SK-N-SH (cell line): ENCODE measurements around the gene CD96. TPM values are rescaled to one million over a fixed set of nuclear protein-coding genes. Genes with fewer than 3 reads are reported as not detected.

Source experiments
- CTCF ChIA-PET: fragments of 300-600, 350-600 bp; formaldehyde crosslinking; extraction: SDS; loops from one replicate; lab custom pipeline; 2021; lab: Yijun Ruan, JAX
- POLR2A ChIA-PET: fragments of 350-600 bp; sonication (Branson Sonifier 250); formaldehyde crosslinking; extraction: SDS; loops from one replicate; lab custom pipeline; 2020; ENCODE audit warnings: antibody characterized with exemption, inconsistent platforms; lab: Yijun Ruan, JAX
- DNase-seq: peaks from one replicate; pipeline ENCODE4 v3.0.0; 2012
- H2AFZ ChIP-seq: fragments of 200-600 bp; sonication (generic); 2 replicates; pipeline ENCODE4 v1.8.1; 2016; ENCODE audit warnings: antibody characterized with exemption, mild to moderate bottlenecking, low read depth
- H3F3A ChIP-seq: fragments of 200-600 bp; sonication (generic); replicated peaks from 2 replicates; pipeline ENCODE3; 2016; ENCODE audit warnings: antibody characterized with exemption, mild to moderate bottlenecking; ENCODE audit not compliant: insufficient read depth
- H3K27ac ChIP-seq, 2 experiments: fragments of 200-500 bp in 1 of 2; fragments of 200-600 bp in 1 of 2; sonication (Bioruptor generic) in 1 of 2; sonication (generic), shearing (Covaris generic) in 1 of 2; 2 replicates each; pipeline versions ENCODE4 v1.5.1 to v1.6.1; 2014 to 2016; ENCODE audit warnings: low read depth in 2 of 2, inconsistent platforms in 1 of 2, low read length in 1 of 2, mild to moderate bottlenecking in 1 of 2, mixed read lengths in 1 of 2
- H3K27me3 ChIP-seq: fragments of 200-600 bp; sonication (generic), shearing (Covaris generic); 2 replicates; pipeline ENCODE4 v1.6.1; 2016; ENCODE audit warnings: mixed run types; ENCODE audit not compliant: insufficient read depth
- H3K36me3 ChIP-seq, 2 experiments: fragments of 200-500 bp in 1 of 2; fragments of 200-600 bp in 1 of 2; sonication (Bioruptor generic) in 1 of 2; sonication (generic) in 1 of 2; replicated peaks in 1 of 2; 2 replicates each; pipeline versions ENCODE3 to v1.5.1; 2014 to 2016; ENCODE audit warnings: low read length in 1 of 2, mild to moderate bottlenecking in 1 of 2; ENCODE audit not compliant: insufficient read depth in 2 of 2, control insufficient read depth in 1 of 2
- H3K4me1 ChIP-seq, 2 experiments: fragments of 200-500 bp in 1 of 2; fragments of 200-600 bp in 1 of 2; sonication (Bioruptor generic) in 1 of 2; sonication (generic), shearing (Covaris generic) in 1 of 2; 2 replicates each; pipeline versions ENCODE4 v1.5.1 to v1.6.1; 2014 to 2016; ENCODE audit warnings: low read depth in 1 of 2, low read length in 1 of 2, mixed run types in 1 of 2; ENCODE audit not compliant: insufficient read depth in 2 of 2, control insufficient read depth in 1 of 2
- H3K4me2 ChIP-seq: fragments of 200-600 bp; sonication (generic), shearing (Covaris generic); 2 replicates; pipeline ENCODE4 v1.6.1; 2017; ENCODE audit warnings: mixed run types
- H3K4me3 ChIP-seq, 2 experiments: fragments of 200-500 bp in 1 of 2; fragments of 200-600 bp in 1 of 2; sonication (Bioruptor generic) in 1 of 2; sonication (generic), shearing (Covaris generic) in 1 of 2; 2 replicates each; pipeline versions ENCODE4 v1.5.1 to v1.8.1; 2014 to 2016; ENCODE audit warnings: low read depth in 2 of 2, inconsistent platforms in 1 of 2, low read length in 1 of 2, mild to moderate bottlenecking in 1 of 2, mixed read lengths in 1 of 2, moderate library complexity in 1 of 2
- H3K79me2 ChIP-seq: fragments of 200-600 bp; sonication (generic); 2 replicates; pipeline ENCODE4 v1.8.1; 2017; ENCODE audit warnings: mild to moderate bottlenecking; ENCODE audit not compliant: insufficient read depth
- H3K9ac ChIP-seq: fragments of 200-600 bp; sonication (generic); 2 replicates; pipeline ENCODE4 v1.6.1; 2017; ENCODE audit warnings: mixed run types
- H3K9me2 ChIP-seq: fragments of 200-600 bp; sonication (generic); 2 replicates; pipeline ENCODE4 v1.6.1; 2017; ENCODE audit warnings: mixed run types
- H3K9me3 ChIP-seq: fragments of 200-600 bp; sonication (generic); 2 replicates; pipeline ENCODE4 v1.6.1; 2017; ENCODE audit warnings: mixed run types, mild to moderate bottlenecking, moderate library complexity
- H4K20me1 ChIP-seq: fragments of 200-600 bp; sonication (generic); 2 replicates; pipeline ENCODE4 v1.6.1; 2017; ENCODE audit warnings: mild to moderate bottlenecking, mixed run types; ENCODE audit not compliant: insufficient read depth
- CHD2 ChIP-seq: fragments of 150-350 bp; IDR thresholded peaks from 2 replicates; pipeline ENCODE4 v1.6.1; 2018; ENCODE audit warnings: low read length; ENCODE audit not compliant: partially characterized antibody
- ELF1 ChIP-seq: IDR thresholded peaks from 2 replicates; pipeline ENCODE4 v1.4.0; 2012
- EZH2phosphoT487 ChIP-seq: fragments of 200-600 bp; sonication (generic); IDR thresholded peaks from 2 replicates; pipeline ENCODE4 v1.6.1; 2017; ENCODE audit warnings: low read depth, mixed run types, mild to moderate bottlenecking, antibody characterized with exemption, moderate library complexity, borderline replicate concordance
- FOSL2 ChIP-seq: IDR thresholded peaks from 2 replicates; pipeline ENCODE4 v1.4.0; 2012; ENCODE audit warnings: low read depth, mild to moderate bottlenecking, moderate library complexity, borderline replicate concordance
- FOXM1 ChIP-seq: IDR thresholded peaks from 2 replicates; pipeline ENCODE4 v1.4.0; 2012; ENCODE audit warnings: low read depth, mild to moderate bottlenecking
- GABPA ChIP-seq: IDR thresholded peaks from 2 replicates; pipeline ENCODE4 v1.4.0; 2012; ENCODE audit warnings: low read depth, mild to moderate bottlenecking
- GATA2 ChIP-seq: sonication (generic); formaldehyde crosslinking; IDR thresholded peaks from 2 replicates; pipeline ENCODE4 v1.5.0; 2020; ENCODE audit warnings: mild to moderate bottlenecking, missing genetic modification reagents
- JUND ChIP-seq: IDR thresholded peaks from 2 replicates; pipeline ENCODE4 v1.4.0; 2012
- MEF2A ChIP-seq: IDR thresholded peaks from 2 replicates; pipeline ENCODE4 v1.4.0; 2012; ENCODE audit warnings: low read depth, borderline replicate concordance
- MXI1 ChIP-seq: IDR thresholded peaks from 2 replicates; pipeline ENCODE4 v1.6.1; 2012; ENCODE audit warnings: mild to moderate bottlenecking, low read depth, low read length, improper control_type of control experiment
- NFIC ChIP-seq: IDR thresholded peaks from 2 replicates; pipeline ENCODE4 v1.4.0; 2012; ENCODE audit warnings: borderline replicate concordance
- NRF1 ChIP-seq: IDR thresholded peaks from 2 replicates; pipeline ENCODE4 v1.6.1; 2012; ENCODE audit warnings: low read depth, mild to moderate bottlenecking, low read length
- POLR2AphosphoS5 ChIP-seq: IDR thresholded peaks from 2 replicates; pipeline ENCODE4 v1.6.1; 2012; ENCODE audit warnings: low read depth, low read length
- RAD21 ChIP-seq: IDR thresholded peaks from 2 replicates; pipeline ENCODE4 v1.6.1; 2012; ENCODE audit warnings: mild to moderate bottlenecking, low read length
- RCOR1 ChIP-seq: fragments of 150-350 bp; IDR thresholded peaks from 2 replicates; pipeline ENCODE4 v1.6.1; 2017; ENCODE audit warnings: antibody characterized with exemption, low read length
- RFX5 ChIP-seq: IDR thresholded peaks from 2 replicates; pipeline ENCODE4 v1.6.1; 2012; ENCODE audit warnings: mild to moderate bottlenecking, improper control_type of control experiment, low read length
- RXRA ChIP-seq: IDR thresholded peaks from 2 replicates; pipeline ENCODE4 v1.4.0; 2012; ENCODE audit warnings: low read depth, mild to moderate bottlenecking, borderline replicate concordance
- SIN3A ChIP-seq: IDR thresholded peaks from 2 replicates; pipeline ENCODE4 v1.6.1; 2012; ENCODE audit warnings: low read depth, mild to moderate bottlenecking, low read length, moderate library complexity, borderline replicate concordance
- SMC3 ChIP-seq: IDR thresholded peaks from 2 replicates; pipeline ENCODE4 v1.6.1; 2012; ENCODE audit warnings: low read depth, low read length, improper control_type of control experiment
- TAF1 ChIP-seq: IDR thresholded peaks from 2 replicates; pipeline ENCODE4 v1.6.1; 2012; ENCODE audit warnings: low read depth, mild to moderate bottlenecking, low read length, moderate library complexity, borderline replicate concordance
- YY1 ChIP-seq: IDR thresholded peaks from 2 replicates; pipeline ENCODE4 v1.4.0; 2012; ENCODE audit warnings: low read depth, mild to moderate bottlenecking
- WGBS: methylation state at CpG from one replicate; pipeline ENCODE4 v1.1.6; 2017; ENCODE audit warnings: low lambda C conversion rate; 5-methylcytosine and 5-hydroxymethylcytosine counted together
- polyA plus RNA-seq, 3 experiments: library from polyadenylated mRNA; depleted of rRNA; stranded (reverse); fragments of >200 nt; gene quantifications; 2 replicates each; pipeline ENCODE4 v1.2.3, GENCODE V29; 2012
- TF ChIP-seq, protein P1 (sequence below): fragments of 150-350 bp; IDR thresholded peaks from 2 replicates; pipeline ENCODE4 v1.6.1; 2016; ENCODE audit warnings: mild to moderate bottlenecking, low read depth, low read length
- TF ChIP-seq, protein P2 (sequence below): IDR thresholded peaks from 2 replicates; pipeline ENCODE4 v1.4.0; 2012; ENCODE audit warnings: low read depth, borderline replicate concordance
- TF ChIP-seq, protein P3 (sequence below): IDR thresholded peaks from 2 replicates; pipeline ENCODE4 v1.4.0; 2012; ENCODE audit warnings: low read depth, borderline replicate concordance
- TF ChIP-seq, protein P4 (sequence below): IDR thresholded peaks from 2 replicates; pipeline ENCODE4 v1.6.1; 2012; ENCODE audit warnings: mild to moderate bottlenecking, low read depth, low read length, moderate library complexity
- TF ChIP-seq, protein P5 (sequence below): IDR thresholded peaks from 2 replicates; pipeline ENCODE4; 2012
- TF ChIP-seq, protein P6 (sequence below): IDR thresholded peaks from 2 replicates; pipeline ENCODE4 v1.4.0; 2012; ENCODE audit warnings: low read depth

The CD96 gene
- polyA plus RNA-seq, 1 of the 3 experiments (the other 2 are of a cell fraction), result 0.02 TPM

DNA sequence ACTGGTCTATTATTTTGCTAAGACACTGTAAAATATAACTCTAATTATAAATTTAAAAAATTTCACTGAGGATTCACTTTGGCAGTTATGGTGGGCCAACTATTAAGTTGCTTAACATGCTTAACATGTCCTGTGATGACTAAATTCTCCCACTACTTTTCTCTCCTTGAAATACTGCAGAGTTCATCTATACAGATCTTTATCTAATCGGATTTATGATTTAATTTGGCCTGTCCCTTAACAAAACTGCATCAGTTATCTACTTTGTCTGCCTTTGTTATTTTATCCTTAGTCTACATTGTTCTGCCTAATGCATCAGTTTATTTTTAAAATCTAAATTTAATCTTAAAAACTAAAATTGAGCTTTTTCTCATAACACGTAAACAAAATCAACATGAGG, 26.4 kb downstream of the CD96 start:
- Histone ChIP-seq H3K9me3 (no peaks in the 10 kb centered on the region; the same call in 1 of the 2 replicates), H3K4me3 (no peak overlapping the region), H3K4me2 (no peak overlapping the region), H4K20me1 (no peaks in the 10 kb centered on the region), H3K4me1 (peaks cover 3 to 13% of the 10 kb centered on the region in 2 experiments; a peak in 2 of 4 replicates), H3F3A (peaks cover 7% of the 10 kb centered on the region), H3K79me2 (no peaks in the 10 kb centered on the region), H3K27ac (no peak overlapping the region), H3K9me2 (no peaks in the 10 kb centered on the region), H3K9ac (no peak overlapping the region), H3K36me3 (no peaks in the 10 kb centered on the region), H2AFZ (no peak overlapping the region; the same call in 1 of the 2 replicates), H3K27me3 (no peaks in the 10 kb centered on the region)
- CTCF ChIA-PET, result interaction anchor here (0.8 to 1.3 kb wide), 2 partner anchors 10 to 17 kb away, joined by 3 read pairs; no protein-coding TSS in a partner anchor
- POLR2A ChIA-PET, result no interaction called here
- no peak for DNase-seq
- 31% methylated on average over 2 of the region's 2 CpGs for WGBS
- TF ChIP-seq, protein P1, sequence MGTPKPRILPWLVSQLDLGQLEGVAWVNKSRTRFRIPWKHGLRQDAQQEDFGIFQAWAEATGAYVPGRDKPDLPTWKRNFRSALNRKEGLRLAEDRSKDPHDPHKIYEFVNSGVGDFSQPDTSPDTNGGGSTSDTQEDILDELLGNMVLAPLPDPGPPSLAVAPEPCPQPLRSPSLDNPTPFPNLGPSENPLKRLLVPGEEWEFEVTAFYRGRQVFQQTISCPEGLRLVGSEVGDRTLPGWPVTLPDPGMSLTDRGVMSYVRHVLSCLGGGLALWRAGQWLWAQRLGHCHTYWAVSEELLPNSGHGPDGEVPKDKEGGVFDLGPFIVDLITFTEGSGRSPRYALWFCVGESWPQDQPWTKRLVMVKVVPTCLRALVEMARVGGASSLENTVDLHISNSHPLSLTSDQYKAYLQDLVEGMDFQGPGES, result no peak
- no peak for TF ChIP-seq GABPA
- TF ChIP-seq MEF2A, result no peak
- TF ChIP-seq FOXM1, result no peak
- TF ChIP-seq, protein P2, sequence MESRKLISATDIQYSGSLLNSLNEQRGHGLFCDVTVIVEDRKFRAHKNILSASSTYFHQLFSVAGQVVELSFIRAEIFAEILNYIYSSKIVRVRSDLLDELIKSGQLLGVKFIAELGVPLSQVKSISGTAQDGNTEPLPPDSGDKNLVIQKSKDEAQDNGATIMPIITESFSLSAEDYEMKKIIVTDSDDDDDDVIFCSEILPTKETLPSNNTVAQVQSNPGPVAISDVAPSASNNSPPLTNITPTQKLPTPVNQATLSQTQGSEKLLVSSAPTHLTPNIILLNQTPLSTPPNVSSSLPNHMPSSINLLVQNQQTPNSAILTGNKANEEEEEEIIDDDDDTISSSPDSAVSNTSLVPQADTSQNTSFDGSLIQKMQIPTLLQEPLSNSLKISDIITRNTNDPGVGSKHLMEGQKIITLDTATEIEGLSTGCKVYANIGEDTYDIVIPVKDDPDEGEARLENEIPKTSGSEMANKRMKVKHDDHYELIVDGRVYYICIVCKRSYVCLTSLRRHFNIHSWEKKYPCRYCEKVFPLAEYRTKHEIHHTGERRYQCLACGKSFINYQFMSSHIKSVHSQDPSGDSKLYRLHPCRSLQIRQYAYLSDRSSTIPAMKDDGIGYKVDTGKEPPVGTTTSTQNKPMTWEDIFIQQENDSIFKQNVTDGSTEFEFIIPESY, result no peak
- TF ChIP-seq SIN3A, result no peak
- TF ChIP-seq RXRA, result no peak
- TF ChIP-seq JUND, result peak; percentile 32; the same call in 1 of the 2 replicates
- no peak; the same call in 1 of the 2 replicates for TF ChIP-seq POLR2AphosphoS5
- TF ChIP-seq CHD2, result no peak
- TF ChIP-seq RFX5, result no peak
- TF ChIP-seq YY1, result no peak
- TF ChIP-seq, protein P3, sequence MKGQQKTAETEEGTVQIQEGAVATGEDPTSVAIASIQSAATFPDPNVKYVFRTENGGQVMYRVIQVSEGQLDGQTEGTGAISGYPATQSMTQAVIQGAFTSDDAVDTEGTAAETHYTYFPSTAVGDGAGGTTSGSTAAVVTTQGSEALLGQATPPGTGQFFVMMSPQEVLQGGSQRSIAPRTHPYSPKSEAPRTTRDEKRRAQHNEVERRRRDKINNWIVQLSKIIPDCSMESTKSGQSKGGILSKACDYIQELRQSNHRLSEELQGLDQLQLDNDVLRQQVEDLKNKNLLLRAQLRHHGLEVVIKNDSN, result no peak
- TF ChIP-seq GATA2 (CRISPR knock-in tag), result peak; percentile 60
- TF ChIP-seq RAD21, result no peak
- TF ChIP-seq, protein P4, sequence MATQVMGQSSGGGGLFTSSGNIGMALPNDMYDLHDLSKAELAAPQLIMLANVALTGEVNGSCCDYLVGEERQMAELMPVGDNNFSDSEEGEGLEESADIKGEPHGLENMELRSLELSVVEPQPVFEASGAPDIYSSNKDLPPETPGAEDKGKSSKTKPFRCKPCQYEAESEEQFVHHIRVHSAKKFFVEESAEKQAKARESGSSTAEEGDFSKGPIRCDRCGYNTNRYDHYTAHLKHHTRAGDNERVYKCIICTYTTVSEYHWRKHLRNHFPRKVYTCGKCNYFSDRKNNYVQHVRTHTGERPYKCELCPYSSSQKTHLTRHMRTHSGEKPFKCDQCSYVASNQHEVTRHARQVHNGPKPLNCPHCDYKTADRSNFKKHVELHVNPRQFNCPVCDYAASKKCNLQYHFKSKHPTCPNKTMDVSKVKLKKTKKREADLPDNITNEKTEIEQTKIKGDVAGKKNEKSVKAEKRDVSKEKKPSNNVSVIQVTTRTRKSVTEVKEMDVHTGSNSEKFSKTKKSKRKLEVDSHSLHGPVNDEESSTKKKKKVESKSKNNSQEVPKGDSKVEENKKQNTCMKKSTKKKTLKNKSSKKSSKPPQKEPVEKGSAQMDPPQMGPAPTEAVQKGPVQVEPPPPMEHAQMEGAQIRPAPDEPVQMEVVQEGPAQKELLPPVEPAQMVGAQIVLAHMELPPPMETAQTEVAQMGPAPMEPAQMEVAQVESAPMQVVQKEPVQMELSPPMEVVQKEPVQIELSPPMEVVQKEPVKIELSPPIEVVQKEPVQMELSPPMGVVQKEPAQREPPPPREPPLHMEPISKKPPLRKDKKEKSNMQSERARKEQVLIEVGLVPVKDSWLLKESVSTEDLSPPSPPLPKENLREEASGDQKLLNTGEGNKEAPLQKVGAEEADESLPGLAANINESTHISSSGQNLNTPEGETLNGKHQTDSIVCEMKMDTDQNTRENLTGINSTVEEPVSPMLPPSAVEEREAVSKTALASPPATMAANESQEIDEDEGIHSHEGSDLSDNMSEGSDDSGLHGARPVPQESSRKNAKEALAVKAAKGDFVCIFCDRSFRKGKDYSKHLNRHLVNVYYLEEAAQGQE, result no peak
- TF ChIP-seq TAF1, result no peak
- no peak for TF ChIP-seq NRF1
- no peak for TF ChIP-seq FOSL2
- TF ChIP-seq EZH2phosphoT487, result no peak
- no peak for TF ChIP-seq ELF1
- TF ChIP-seq, protein P5, sequence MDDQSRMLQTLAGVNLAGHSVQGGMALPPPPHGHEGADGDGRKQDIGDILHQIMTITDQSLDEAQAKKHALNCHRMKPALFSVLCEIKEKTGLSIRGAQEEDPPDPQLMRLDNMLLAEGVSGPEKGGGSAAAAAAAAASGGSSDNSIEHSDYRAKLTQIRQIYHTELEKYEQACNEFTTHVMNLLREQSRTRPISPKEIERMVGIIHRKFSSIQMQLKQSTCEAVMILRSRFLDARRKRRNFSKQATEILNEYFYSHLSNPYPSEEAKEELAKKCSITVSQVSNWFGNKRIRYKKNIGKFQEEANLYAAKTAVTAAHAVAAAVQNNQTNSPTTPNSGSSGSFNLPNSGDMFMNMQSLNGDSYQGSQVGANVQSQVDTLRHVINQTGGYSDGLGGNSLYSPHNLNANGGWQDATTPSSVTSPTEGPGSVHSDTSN, result peak; percentile 60
- TF ChIP-seq RCOR1, result peak; percentile 49; the same call in 1 of the 2 replicates
- peak; percentile 31; the same call in 1 of the 2 replicates for TF ChIP-seq NFIC
- TF ChIP-seq, protein P6, sequence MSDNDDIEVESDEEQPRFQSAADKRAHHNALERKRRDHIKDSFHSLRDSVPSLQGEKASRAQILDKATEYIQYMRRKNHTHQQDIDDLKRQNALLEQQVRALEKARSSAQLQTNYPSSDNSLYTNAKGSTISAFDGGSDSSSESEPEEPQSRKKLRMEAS, result no peak
- TF ChIP-seq MXI1, result no peak
- TF ChIP-seq SMC3, result no peak
